ENCODE results near the gene TMOD3.

- TF ChIP-seq EZH2 (IDR thresholded peaks at IDR 0.05; ENCODE audit: borderline replicate concordance, low read length) (no peak), CTCF (conservative IDR thresholded peaks at IDR 0.05 in 1 of 2, IDR thresholded peaks at IDR 0.05 in 1 of 2; ENCODE audit: extremely low read depth in 1 of 2, insufficient read depth in 1 of 2, low read depth in 1 of 2, low read length in 2 of 2) (no peak)
Observed at GRCh38 chr15:51938286-51938685, 108.8 kb downstream of the TMOD3 start.

Measured in mammary epithelial cell (primary cell).